ENCODE measurements around the gene SLC22A3. TPM values are rescaled to one million over a fixed set of nuclear protein-coding genes. Genes with fewer than 3 reads are reported as not detected.

The SLC22A3 gene
- total and polyA plus RNA-seq, 2 of the 13 experiments (the other 11 are each of a cell fraction or from before 2014, with no cell fraction given), result 12.0 to 31.5 TPM

- TF ChIP-seq ARID4A (CRISPR knock-in tag; IDR thresholded peaks at IDR 0.05; ENCODE audit: borderline replicate concordance), result peak; percentile 53; the same call in 1 of the 2 replicates
- 0 out of 2 replicates have a peak, but pooled peaks have one; percentile 61 for TF ChIP-seq NFIB (CRISPR knock-in tag; IDR thresholded peaks at IDR 0.05; ENCODE audit: borderline replicate concordance)
- TF ChIP-seq ZNF562 (CRISPR knock-in tag; IDR thresholded peaks at IDR 0.05; ENCODE audit: borderline replicate concordance), result no peak
- no peak for TF ChIP-seq ZNF672 (CRISPR knock-in tag; IDR thresholded peaks at IDR 0.05)
- no peak for TF ChIP-seq ZNF784 (CRISPR knock-in tag; IDR thresholded peaks at IDR 0.05; ENCODE audit: borderline replicate concordance)
- TF ChIP-seq ZNF776 (CRISPR knock-in tag; IDR thresholded peaks at IDR 0.05), result 0 out of 2 replicates have a peak, but pooled peaks have one; percentile 39
- peak; percentile 85 for TF ChIP-seq PAXIP1 (CRISPR knock-in tag; conservative IDR thresholded peaks at IDR 0.05)
- no peak for TF ChIP-seq SRSF4 (IDR thresholded peaks at IDR 0.05; ENCODE audit: low read depth, low read length, poor library complexity, severe bottlenecking)
- 0 out of 2 replicates have a peak, but pooled peaks have one; percentile 50 for TF ChIP-seq RNF219 (CRISPR knock-in tag; IDR thresholded peaks at IDR 0.05)
- TF ChIP-seq ZFY (CRISPR knock-in tag; IDR thresholded peaks at IDR 0.05), result no peak
- TF ChIP-seq ZNF142 (CRISPR knock-in tag; IDR thresholded peaks at IDR 0.05), result peak; percentile 93
These were observed 853 bp downstream of the SLC22A3 start (continued) for GRCh38 chr6:160349020-160349441.

Measured in HepG2 (cell line).